ENCODE measurements around the gene ANO6. TPM values are rescaled to one million over a fixed set of nuclear protein-coding genes. Genes with fewer than 3 reads are reported as not detected.

The ANO6 gene
- total RNA-seq (2021) (59.3 TPM in 2 replicates), Bru-seq, nascent RNA (percentile 92 among the genes with signal in this experiment), BruChase-seq, experiment 1, labeled RNA remaining after a 2-hour chase (percentile 84 among the genes with signal in this experiment), BruChase-seq, experiment 2, labeled RNA remaining after a 6-hour chase (percentile 85 among the genes with signal in this experiment)
- long read RNA-seq, full-length matches to known transcripts = 35 of 60 reads
- long read RNA-seq, partial matches to known transcripts = 9 of 60 reads
- long read RNA-seq, other reads (novel, unspliced or antisense) = 16 of 60 reads

- DNase-seq (ENCODE audit: low spot score) = peak; percentile 97
- BruUV-seq (replicated peaks) = no TSS peak
- POLR2A ChIA-PET (ENCODE audit: low non-redundant PET) = interaction anchor here (0.6 to 0.7 kb wide), 3 partner anchors 34 to 946 kb away, joined by 3 to 4 read pairs (median 3); partner anchors contain the start of gene NELL2
Measured at GRCh38 chr12:45215419-45216229, at the start of gene ANO6. ANO6 (plus strand) TSS chr12:45216095; CDS start chr12:45216322, 227 bp downstream.

GRCh38 chr12:45168976-45169375 is 46.9 kb upstream of the ANO6 start:
- TF ChIP-seq EZH2 (IDR thresholded peaks at IDR 0.05; ENCODE audit: borderline replicate concordance, low read depth, low read length, poor library complexity, severe bottlenecking) (no peak), CTCF (conservative IDR thresholded peaks at IDR 0.05; ENCODE audit: low read depth, low read length) (no peak)
- Histone ChIP-seq H3K4me3 (ENCODE audit: low read depth, low read length, poor library complexity, severe bottlenecking) (no peak overlapping the region), H3K27me3 (replicated peaks; ENCODE audit: insufficient read depth, low read depth, low read length, poor library complexity) (no peaks in the 10 kb centered on the region), H3K9me3 (ENCODE audit: low read depth, low read length, poor library complexity, severe bottlenecking) (no peaks in the 10 kb centered on the region), H3K4me1 (ENCODE audit: insufficient read depth, low read length, poor library complexity, severe bottlenecking) (no peaks in the 10 kb centered on the region), H3K36me3 (ENCODE audit: insufficient read depth, low read length, poor library complexity, severe bottlenecking) (no peaks in the 10 kb centered on the region), H3K27ac (ENCODE audit: low read depth, low read length, poor library complexity, severe bottlenecking) (no peak overlapping the region)
- DNase-seq (ENCODE audit: low spot score) = no peak
- no TSS peak for BruUV-seq (replicated peaks)
- intact Hi-C loops (cut with micrococcal nuclease; ENCODE audit: unreplicated experiment) = no loop called here
- ChIA-PET POLR2A (ENCODE audit: low non-redundant PET) (no interaction called here), CTCF (no interaction called here)

More at GRCh38 chr12:45215419-45216229, at the start of gene ANO6:
- intact Hi-C loops (cut with micrococcal nuclease; ENCODE audit: unreplicated experiment) = loop anchor here (2.0 kb wide), 3 partner anchors 43 to 173 kb away; no protein-coding TSS in a partner anchor
- H3K9me3 ChIP-seq (ENCODE audit: low read depth, low read length, poor library complexity, severe bottlenecking) = no peaks in the 10 kb centered on the region
- H3K4me3 ChIP-seq (ENCODE audit: low read depth, low read length, poor library complexity, severe bottlenecking) = peak within 1 kb of the TSS; percentile 68
- CTCF ChIA-PET = interaction anchor here (0.5 to 0.9 kb wide), 3 partner anchors 13 to 319 kb away, joined by 3 to 8 read pairs (median 3); no protein-coding TSS in a partner anchor
- H3K4me1 ChIP-seq (ENCODE audit: insufficient read depth, low read length, poor library complexity, severe bottlenecking) = peaks cover 35% of the 10 kb centered on the region
- peak within 1 kb of the TSS; percentile 93 for H3K27ac ChIP-seq (ENCODE audit: low read depth, low read length, poor library complexity, severe bottlenecking)
- TF ChIP-seq CTCF (conservative IDR thresholded peaks at IDR 0.05; ENCODE audit: low read depth, low read length) (peak; percentile 48; the same call in 1 of the 2 replicates), EZH2 (IDR thresholded peaks at IDR 0.05; ENCODE audit: borderline replicate concordance, low read depth, low read length, poor library complexity, severe bottlenecking) (no peak)
- H3K36me3 ChIP-seq (ENCODE audit: insufficient read depth, low read length, poor library complexity, severe bottlenecking) = no peaks in the 10 kb centered on the region
- H3K27me3 ChIP-seq (replicated peaks; ENCODE audit: insufficient read depth, low read depth, low read length, poor library complexity) = no peaks in the 10 kb centered on the region

- TF ChIP-seq CTCF (conservative IDR thresholded peaks at IDR 0.05; ENCODE audit: low read depth, low read length) (peak; percentile 97), EZH2 (IDR thresholded peaks at IDR 0.05; ENCODE audit: borderline replicate concordance, low read depth, low read length, poor library complexity, severe bottlenecking) (no peak)
- DNase-seq (ENCODE audit: low spot score) = peak; percentile 85
- no peaks in the 10 kb centered on the region for H3K4me1 ChIP-seq (ENCODE audit: insufficient read depth, low read length, poor library complexity, severe bottlenecking)
- no peaks in the 10 kb centered on the region for H3K36me3 ChIP-seq (ENCODE audit: insufficient read depth, low read length, poor library complexity, severe bottlenecking)
- no peaks in the 10 kb centered on the region for H3K9me3 ChIP-seq (ENCODE audit: low read depth, low read length, poor library complexity, severe bottlenecking)
- intact Hi-C loops (cut with micrococcal nuclease; ENCODE audit: unreplicated experiment) = loop anchor here (2.0 to 5.0 kb wide), 4 partner anchors 218 to 837 kb away; partner anchors contain the start of gene ARID2
- H3K27ac ChIP-seq (ENCODE audit: low read depth, low read length, poor library complexity, severe bottlenecking) = no peak overlapping the region
- no TSS peak for BruUV-seq (replicated peaks)
- H3K4me3 ChIP-seq (ENCODE audit: low read depth, low read length, poor library complexity, severe bottlenecking) = no peak overlapping the region
- H3K27me3 ChIP-seq (replicated peaks; ENCODE audit: insufficient read depth, low read depth, low read length, poor library complexity) = no peaks in the 10 kb centered on the region
- ChIA-PET CTCF (interaction anchor here (0.5 to 1.3 kb wide), 3 partner anchors 45 to 217 kb away, joined by 3 to 10 read pairs (median 3); partner anchors contain the start of gene ANO6), POLR2A (ENCODE audit: low non-redundant PET) (no interaction called here)
Measured at GRCh38 chr12:45170456-45171042, 45.3 kb upstream of the ANO6 start.
